ENCODE data around the gene PPP1R14B.

PPP1R14B gene

GRCh38 chr11:64238076-64238475, 8.7 kb downstream of the PPP1R14B start:
- no peak for DNase-seq (ENCODE audit: low read depth)
- no peak for TF ChIP-seq CTCF (conservative IDR thresholded peaks at IDR 0.05; ENCODE audit: low read length)
- no peak overlapping the region for H3K4me3 ChIP-seq (ENCODE audit: low read length)

- TF ChIP-seq CTCF (conservative IDR thresholded peaks at IDR 0.05; ENCODE audit: low read length): no peak
- no peak for DNase-seq (ENCODE audit: low read depth)
Measured at GRCh38 chr11:64237484-64237951, 9.2 kb downstream of the PPP1R14B start.

GRCh38 chr11:64235437-64236161, 11.1 kb downstream of the PPP1R14B start:
- no peak for TF ChIP-seq CTCF (conservative IDR thresholded peaks at IDR 0.05; ENCODE audit: low read length)
- peak overlapping the region; percentile 65 for H3K4me3 ChIP-seq (ENCODE audit: low read length)
- DNase-seq (ENCODE audit: low read depth): no peak

More at GRCh38 chr11:64237484-64237951, 9.2 kb downstream of the PPP1R14B start:
- H3K4me3 ChIP-seq (ENCODE audit: low read length): no peak overlapping the region

- peak overlapping the region; percentile 65 for H3K4me3 ChIP-seq (ENCODE audit: low read length)
- TF ChIP-seq CTCF (conservative IDR thresholded peaks at IDR 0.05; ENCODE audit: low read length): no peak
- DNase-seq (ENCODE audit: low read depth): no peak
Measured at GRCh38 chr11:64234647-64235379, 11.9 kb downstream of the PPP1R14B start.

GRCh38 chr11:64233913-64234586, 12.7 kb downstream of the PPP1R14B start, which contains the start of gene VEGFB:
Gene VEGFB (plus strand): TSS chr11:64234584. CDS start chr11:64234834, 250 bp downstream.
- H3K4me3 ChIP-seq (ENCODE audit: low read length): peak within 1 kb of the TSS; percentile 65
- no peak for TF ChIP-seq CTCF (conservative IDR thresholded peaks at IDR 0.05; ENCODE audit: low read length)
- DNase-seq (ENCODE audit: low read depth): no peak

GRCh38 chr11:64232967-64233315, 13.8 kb downstream of the PPP1R14B start:
- H3K4me3 ChIP-seq (ENCODE audit: low read length): no peak overlapping the region
- no peak for DNase-seq (ENCODE audit: low read depth)
- no peak for TF ChIP-seq CTCF (conservative IDR thresholded peaks at IDR 0.05; ENCODE audit: low read length)

Data from AG10803 (cell line).